Activated naive CD4-positive, alpha-beta T cell treated with Interleukin-2 at 50 U/mL for 16 hours (primary cell): ENCODE data around the gene TINAGL1.

Experiments used
- DNase-seq: peaks from one replicate; pipeline ENCODE4 v3.0.0-alpha.2; 2020

TINAGL1 gene

DNA sequence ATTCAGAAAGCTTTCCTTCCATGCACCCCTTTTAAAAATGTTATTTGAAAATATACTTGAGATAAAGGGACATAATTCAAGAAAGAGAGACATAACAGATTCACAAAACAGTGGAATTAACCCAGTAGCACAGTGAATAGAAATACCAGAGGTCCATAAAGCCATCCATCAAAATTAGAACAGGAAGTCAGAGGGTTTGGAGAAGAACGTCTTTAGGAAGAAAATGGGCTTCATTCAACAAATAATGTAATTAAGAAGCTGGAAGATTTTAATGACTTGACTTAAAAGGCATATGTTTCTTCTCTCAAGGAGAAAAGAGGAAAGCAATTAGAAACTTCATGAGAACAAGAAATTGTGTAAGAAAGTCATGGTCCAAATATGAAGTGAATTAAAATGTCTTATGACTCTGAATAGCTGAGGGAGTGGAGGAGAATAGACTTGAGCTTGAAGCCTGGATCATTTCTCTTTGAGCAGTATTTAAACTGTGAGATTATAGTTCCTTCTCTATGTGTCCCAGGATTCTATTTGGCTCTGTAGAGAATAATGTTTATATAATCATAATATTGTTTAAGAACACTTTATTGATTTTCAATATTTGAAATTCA, 33.3 kb downstream of the TINAGL1 start:
- no peak for DNase-seq

- DNase-seq: no peak
Measured at GRCh38 chr1:31614414-31615005, 38.2 kb downstream of the TINAGL1 start.

- DNase-seq: no peak
Measured at GRCh38 chr1:31615414-31615813, 39.1 kb downstream of the TINAGL1 start.

DNA sequence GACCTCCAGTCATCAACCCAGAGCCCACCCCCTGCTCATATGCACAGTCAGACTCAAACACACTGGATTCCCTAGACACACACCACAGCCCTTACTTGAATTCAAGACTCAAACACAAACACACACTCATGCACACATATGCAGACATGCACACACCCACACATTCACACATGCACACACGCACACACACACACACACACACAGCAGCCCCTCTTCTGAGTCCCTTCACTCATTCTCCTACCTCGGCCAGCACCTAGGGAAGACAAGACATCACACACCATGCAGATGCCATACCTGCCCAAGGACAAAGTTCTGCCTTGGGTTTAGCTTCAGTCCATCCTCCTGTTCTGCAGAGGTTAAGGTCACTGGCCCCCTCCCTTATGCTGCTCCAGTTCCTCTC, 39.6 kb downstream of the TINAGL1 start:
- DNase-seq: no peak

GRCh38 chr1:31617218-31617915, 41.1 kb downstream of the TINAGL1 start, which contains the start of gene HCRTR1:
HCRTR1 (plus strand) TSS chr1:31617689; CDS start chr1:31619193, 1,504 bp downstream.
- no peak for DNase-seq

GRCh38 chr1:31617916-31618746, 41.8 kb downstream of the TINAGL1 start:
- peak; percentile 51 for DNase-seq

GRCh38 chr1:31618916-31619846, 42.9 kb downstream of the TINAGL1 start:
- DNase-seq: no peak

DNA sequence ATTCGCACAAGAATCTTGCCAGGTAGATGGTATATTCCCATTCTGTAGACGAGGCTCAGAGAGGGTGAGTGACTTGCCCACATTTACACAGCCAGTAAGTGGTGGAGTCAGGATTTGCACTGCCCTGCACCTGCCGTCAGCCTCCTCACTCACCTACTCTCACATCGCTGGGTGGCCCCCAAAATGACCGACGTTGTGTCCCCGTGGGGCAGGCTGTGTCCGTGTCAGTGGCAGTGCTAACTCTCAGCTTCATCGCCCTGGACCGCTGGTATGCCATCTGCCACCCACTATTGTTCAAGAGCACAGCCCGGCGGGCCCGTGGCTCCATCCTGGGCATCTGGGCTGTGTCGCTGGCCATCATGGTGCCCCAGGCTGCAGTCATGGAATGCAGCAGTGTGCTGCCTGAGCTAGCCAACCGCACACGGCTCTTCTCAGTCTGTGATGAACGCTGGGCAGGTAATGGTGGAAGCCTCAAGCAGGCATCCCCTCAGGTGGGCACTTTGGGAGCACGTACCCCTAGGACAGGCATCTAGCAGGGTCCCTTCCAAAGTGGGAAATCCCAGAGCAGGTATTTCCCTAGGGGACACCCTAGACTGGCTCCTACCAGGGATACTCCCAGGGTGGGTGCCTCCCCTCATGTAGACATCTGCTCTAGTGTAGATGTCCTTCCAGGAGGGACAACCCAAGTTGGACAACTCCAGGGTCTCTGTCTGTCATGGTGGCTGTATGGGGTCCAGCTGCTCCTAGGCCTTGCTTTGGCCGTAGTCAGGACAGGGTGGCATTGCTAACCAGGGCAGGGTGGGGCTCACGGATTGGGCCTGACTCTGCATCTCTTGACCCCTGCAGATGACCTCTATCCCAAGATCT, 44.5 kb downstream of the TINAGL1 start:
- no peak for DNase-seq

DNA sequence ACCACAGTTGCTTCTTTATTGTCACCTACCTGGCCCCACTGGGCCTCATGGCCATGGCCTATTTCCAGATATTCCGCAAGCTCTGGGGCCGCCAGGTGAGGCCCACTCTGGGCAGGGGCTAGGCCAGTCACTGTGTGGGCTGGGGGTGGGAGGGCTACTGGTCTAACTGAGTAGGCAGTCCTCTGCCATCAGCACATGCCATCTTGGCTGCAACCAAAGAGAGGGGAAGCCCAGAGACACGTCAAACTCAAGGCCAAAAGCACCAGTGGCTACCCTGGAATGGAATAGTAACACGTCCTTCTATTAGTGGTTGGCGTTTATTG, 45.1 kb downstream of the TINAGL1 start:
- no peak for DNase-seq

DNA sequence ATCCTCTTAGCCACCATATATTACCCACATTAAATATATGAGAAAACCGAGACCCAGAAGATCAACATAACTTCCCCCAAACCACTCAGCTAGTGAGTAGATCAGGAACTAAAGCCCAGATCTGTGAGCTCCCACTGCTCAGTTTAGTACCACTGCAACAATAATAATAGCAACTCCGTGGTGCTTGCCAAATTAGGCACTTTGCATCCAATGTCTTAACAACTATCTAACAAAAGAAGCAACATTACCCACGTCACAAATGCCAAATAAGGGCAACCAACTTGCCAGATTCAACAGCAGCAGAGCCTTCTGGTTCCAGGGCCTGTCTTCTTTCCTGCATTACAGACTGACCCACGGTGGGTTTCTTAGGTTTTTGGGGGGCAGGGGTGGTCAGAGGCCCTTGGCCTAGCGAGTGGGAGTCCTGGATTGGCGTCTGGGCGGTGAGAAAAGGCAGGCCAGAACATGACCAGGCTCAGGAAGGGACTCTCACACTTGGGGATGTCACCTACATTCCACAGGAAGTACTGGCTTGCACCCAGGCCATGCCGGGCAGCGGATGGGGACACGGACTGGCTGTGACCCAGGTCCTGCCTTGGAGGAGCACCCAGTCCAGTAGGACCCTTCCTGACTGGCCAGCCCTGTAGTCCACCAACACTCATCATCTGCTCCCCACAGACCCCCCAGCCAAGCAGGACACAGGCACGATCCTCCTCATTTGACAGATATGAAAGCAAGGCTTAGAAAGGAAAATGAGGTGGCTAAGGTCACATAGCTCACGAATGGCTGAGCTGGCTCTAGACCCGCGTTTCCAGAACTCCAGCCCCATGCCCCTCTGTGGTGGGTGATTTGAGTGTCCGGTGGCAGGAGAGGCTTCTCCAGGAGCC, 45.8 kb downstream of the TINAGL1 start:
- no peak for DNase-seq

DNA sequence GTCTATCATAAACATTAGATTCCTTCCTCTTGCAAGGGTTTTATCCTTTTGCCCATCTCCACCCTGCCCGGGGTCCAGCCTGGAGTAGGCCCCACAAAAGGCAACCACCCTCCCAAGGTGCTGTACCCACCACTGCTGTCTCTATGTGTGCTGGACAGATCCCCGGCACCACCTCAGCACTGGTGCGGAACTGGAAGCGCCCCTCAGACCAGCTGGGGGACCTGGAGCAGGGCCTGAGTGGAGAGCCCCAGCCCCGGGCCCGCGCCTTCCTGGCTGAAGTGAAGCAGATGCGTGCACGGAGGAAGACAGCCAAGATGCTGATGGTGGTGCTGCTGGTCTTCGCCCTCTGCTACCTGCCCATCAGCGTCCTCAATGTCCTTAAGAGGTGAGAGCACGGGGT, 47.0 kb downstream of the TINAGL1 start:
- DNase-seq: no peak

GRCh38 chr1:31624309-31624708, 48.0 kb downstream of the TINAGL1 start:
- no peak for DNase-seq

- DNase-seq: no peak
Measured at GRCh38 chr1:31624731-31625514, 48.6 kb downstream of the TINAGL1 start.

DNA sequence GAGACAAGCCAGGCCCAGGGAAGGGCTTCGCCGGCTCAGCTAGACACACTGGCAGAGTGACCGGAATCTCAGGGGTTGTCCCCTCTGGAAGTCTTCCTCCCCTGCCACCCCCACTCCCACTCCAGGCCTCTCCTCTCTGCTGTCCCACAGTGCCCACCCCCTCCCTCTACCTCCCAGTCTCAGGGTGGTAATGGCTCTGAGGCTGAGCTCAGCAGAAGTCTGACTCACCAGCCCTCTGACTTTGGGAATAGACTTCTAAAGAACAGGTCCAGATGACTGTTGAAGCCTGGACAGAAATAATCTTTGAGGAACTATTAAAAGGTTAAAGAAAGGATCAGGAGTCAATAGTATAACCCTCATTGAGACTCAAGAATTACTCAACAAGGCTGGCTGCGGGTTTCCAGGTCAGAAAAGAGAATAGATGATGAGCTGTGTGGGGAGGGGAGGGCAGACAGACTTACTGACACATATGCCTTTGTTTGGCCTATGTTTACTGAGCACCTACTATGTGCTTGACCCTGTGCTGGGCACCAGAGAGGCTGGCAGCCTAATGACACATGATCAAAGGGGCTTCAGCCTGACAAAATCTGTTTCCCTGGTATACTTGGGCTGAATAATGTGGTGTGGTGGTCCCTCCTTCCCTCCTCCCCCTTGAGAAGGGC, 49.4 kb downstream of the TINAGL1 start:
- no peak for DNase-seq

DNA sequence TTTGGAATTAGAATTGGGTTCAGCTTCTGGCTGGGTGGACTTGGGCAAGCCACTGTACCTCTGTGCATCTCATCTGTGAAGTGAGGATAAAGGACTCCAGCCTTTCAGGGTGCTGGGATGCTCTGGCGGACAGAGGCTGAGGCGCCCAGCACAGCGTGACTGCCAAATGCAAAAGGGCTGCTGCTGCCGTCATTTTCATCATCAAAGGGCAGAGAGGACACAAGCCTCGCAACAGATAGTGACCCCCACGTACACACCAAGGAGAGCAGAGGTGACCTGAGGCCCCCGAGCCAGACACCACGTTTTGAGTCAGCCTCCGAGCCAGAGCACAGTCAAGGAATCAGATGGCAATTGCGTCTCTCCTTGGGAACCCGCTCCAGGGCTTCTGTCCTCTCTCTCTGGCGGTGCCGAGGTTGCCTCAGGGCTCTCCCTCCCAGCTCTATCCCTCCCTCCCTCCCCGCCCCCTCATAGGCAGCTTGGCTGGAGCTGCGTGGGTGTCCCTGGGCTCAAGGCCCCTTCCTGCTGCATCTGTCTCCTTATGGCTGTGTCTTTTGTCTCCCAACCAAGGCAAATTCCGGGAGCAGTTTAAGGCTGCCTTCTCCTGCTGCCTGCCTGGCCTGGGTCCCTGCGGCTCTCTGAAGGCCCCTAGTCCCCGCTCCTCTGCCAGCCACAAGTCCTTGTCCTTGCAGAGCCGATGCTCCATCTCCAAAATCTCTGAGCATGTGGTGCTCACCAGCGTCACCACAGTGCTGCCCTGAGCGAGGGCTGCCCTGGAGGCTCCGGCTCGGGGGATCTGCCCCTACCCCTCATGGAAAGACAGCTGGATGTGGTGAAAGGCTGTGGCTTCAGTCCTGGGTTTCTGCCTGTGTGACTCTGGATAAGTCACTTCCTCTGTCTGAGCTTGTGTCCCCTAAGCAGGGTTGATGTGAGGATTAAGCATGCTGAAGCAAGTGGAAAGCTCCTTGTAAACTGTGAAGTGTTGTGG, 50.2 kb downstream of the TINAGL1 start:
- no peak for DNase-seq

DNA sequence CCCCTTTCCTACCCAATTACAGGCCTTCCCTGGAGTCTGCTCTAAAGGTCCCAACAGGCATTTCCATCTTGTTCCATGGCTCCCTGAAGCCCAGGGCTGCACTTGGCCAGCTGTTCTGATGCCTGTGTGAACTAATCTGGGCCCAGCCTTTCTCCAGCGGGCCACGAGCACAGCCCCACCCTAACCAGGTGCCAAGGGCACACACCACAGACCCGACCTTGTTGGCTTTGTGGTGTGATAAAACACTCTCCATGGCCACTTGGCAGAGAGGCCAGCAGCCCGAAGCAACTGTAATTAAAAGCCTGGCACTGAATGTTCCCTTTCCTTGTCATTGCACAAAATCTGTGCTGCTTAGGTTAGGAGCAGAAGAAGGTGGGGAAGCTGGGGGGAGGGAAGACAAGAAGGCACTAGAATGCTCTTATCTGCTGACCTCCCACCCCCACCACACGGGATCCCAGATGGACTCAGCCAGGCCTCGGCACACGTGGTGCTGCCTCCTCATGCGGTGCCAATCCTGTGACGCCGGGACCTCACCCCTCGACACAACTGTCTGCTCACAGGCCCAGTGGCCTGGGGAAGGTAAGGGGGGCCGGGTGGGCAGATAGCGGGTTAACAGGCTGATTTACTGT, 51.1 kb downstream of the TINAGL1 start:
- no peak for DNase-seq

GRCh38 chr1:31627930-31628559, 51.7 kb downstream of the TINAGL1 start:
- DNase-seq: no peak
